OCI-LY3 (cell line): ENCODE data around the gene RAPGEF5.

ENCODE experiments used
- EZH2phosphoT487 ChIP-seq: fragments of 200-600 bp; shearing (Covaris generic); IDR thresholded peaks from 2 replicates; pipeline ENCODE4 v1.6.1; 2018; ENCODE audit warnings: antibody characterized with exemption, mixed run types, low read depth
- TF ChIP-seq, protein P1 (sequence below): fragments of 200-600, 300-600 bp; sonication (generic); IDR thresholded peaks from 2 replicates; pipeline ENCODE4 v1.5.1; 2014; ENCODE audit warnings: antibody characterized with exemption, low read length, low read depth

DNA sequence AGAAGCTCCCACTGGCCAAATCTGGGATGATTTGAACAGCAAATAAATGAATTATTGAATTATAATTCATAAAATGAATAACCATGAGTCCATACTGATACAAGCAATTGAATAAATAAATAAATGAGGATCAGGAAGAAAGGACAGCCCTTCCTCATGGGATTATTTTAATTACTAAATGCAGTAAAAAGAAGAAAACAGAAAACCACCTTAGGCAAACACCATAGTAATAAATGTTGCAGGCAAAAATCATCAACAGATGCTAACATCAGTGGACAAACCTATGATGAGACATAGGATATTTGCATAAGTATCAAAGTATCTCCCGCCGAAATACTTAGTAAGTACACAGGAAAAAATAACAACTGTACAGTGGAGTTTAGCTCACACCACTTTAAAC, 33.2 kb downstream of the RAPGEF5 start:
- TF ChIP-seq, protein P1, sequence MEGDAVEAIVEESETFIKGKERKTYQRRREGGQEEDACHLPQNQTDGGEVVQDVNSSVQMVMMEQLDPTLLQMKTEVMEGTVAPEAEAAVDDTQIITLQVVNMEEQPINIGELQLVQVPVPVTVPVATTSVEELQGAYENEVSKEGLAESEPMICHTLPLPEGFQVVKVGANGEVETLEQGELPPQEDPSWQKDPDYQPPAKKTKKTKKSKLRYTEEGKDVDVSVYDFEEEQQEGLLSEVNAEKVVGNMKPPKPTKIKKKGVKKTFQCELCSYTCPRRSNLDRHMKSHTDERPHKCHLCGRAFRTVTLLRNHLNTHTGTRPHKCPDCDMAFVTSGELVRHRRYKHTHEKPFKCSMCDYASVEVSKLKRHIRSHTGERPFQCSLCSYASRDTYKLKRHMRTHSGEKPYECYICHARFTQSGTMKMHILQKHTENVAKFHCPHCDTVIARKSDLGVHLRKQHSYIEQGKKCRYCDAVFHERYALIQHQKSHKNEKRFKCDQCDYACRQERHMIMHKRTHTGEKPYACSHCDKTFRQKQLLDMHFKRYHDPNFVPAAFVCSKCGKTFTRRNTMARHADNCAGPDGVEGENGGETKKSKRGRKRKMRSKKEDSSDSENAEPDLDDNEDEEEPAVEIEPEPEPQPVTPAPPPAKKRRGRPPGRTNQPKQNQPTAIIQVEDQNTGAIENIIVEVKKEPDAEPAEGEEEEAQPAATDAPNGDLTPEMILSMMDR = no peak
- TF ChIP-seq EZH2phosphoT487 = no peak
